ENCODE measurements around the gene ADGRG7.

- TF ChIP-seq CTCF (IDR thresholded peaks at IDR 0.05) (no peak), EZH2 (IDR thresholded peaks at IDR 0.05; ENCODE audit: borderline replicate concordance, insufficient read depth, low read depth, low read length, poor library complexity, severe bottlenecking) (no peak)
These were observed 38.3 kb downstream of the ADGRG7 start for GRCh38 chr3:100647657-100648056.
